Natural killer cell (primary cell): ENCODE results near the gene DNAJB14. TPM values are rescaled to one million over a fixed set of nuclear protein-coding genes. Genes with fewer than 3 reads are reported as not detected.
"Not testable (repeated sequence)": the region's sequence is repeated elsewhere in the genome, so short reads cannot be mapped to it uniquely, and the experiment has no call there.

Experiments used
- ATAC-seq, 3 donors: fragments of 150-1000 bp in 2 of 3; fragments of 200-7000 bp in 1 of 3; cut with Tn5 transposase; 1 replicate in 1 of 3; 2 replicates in 2 of 3; pipeline ENCODE4 v1.10.0; 2021; ENCODE audit warnings: mild to moderate bottlenecking in 2 of 3, moderate library complexity in 2 of 3
- DNase-seq, 2 donors: peaks; one replicate each; pipeline versions ENCODE4 v3.0.0 to v3.0.0-alpha.2; 2013 to 2021; ENCODE audit warnings: mixed read lengths in 1 of 2
- H3K27ac ChIP-seq: one replicate; pipeline ENCODE4 v1.5.1; 2013; ENCODE audit warnings: mild to moderate bottlenecking, low read length
- H3K27me3 ChIP-seq: one replicate; pipeline ENCODE4 v1.6.1; 2013; ENCODE audit warnings: low read length; ENCODE audit not compliant: control insufficient read depth, insufficient read depth
- H3K36me3 ChIP-seq: one replicate; pipeline ENCODE4 v1.6.1; 2013; ENCODE audit warnings: low read length; ENCODE audit not compliant: control insufficient read depth, insufficient read depth
- H3K4me1 ChIP-seq: one replicate; pipeline ENCODE4 v1.6.1; 2013; ENCODE audit warnings: low read length; ENCODE audit not compliant: control insufficient read depth, insufficient read depth
- H3K4me3 ChIP-seq: one replicate; pipeline ENCODE4 v1.5.1; 2013; ENCODE audit warnings: low read length
- H3K9me3 ChIP-seq: one replicate; pipeline ENCODE4 v1.6.1; 2013; ENCODE audit warnings: low read length; ENCODE audit not compliant: control insufficient read depth, insufficient read depth
- H3K27ac Mint-ChIP-seq, 2 donors: one replicate each; pipeline ENCODE4 v1.8.0; 2022; ENCODE audit warnings: mild to moderate bottlenecking in 2 of 2, mixed read lengths in 2 of 2, moderate library complexity in 1 of 2
- H3K27me3 Mint-ChIP-seq, 2 donors: one replicate each; pipeline ENCODE4 v1.8.0; 2022; ENCODE audit warnings: low read depth in 2 of 2, mixed read lengths in 2 of 2
- H3K36me3 Mint-ChIP-seq: one replicate; pipeline ENCODE4 v1.8.0; 2022; ENCODE audit warnings: mixed read lengths
- H3K4me1 Mint-ChIP-seq, 2 donors: one replicate each; pipeline ENCODE4 v1.8.0; 2022; ENCODE audit warnings: mixed read lengths in 2 of 2
- H3K4me3 Mint-ChIP-seq: one replicate; pipeline ENCODE4 v1.8.0; 2022; ENCODE audit warnings: mild to moderate bottlenecking, moderate library complexity, mixed read lengths
- H3K9me3 Mint-ChIP-seq, 2 donors: one replicate each; pipeline ENCODE4 v1.8.0; 2022; ENCODE audit warnings: mixed read lengths in 2 of 2
- CTCF ChIP-seq: fragments of 200-600 bp; IDR thresholded peaks from one replicate; pipeline ENCODE4 v1.8.0; 2022; ENCODE audit warnings: antibody characterized with exemption
- whole genome bisulfite sequencing: methylation state at CpG from one replicate; pipeline ENCODE4 v1.1.7; 2013; ENCODE audit warnings: missing lambda C conversion rate; ENCODE audit not compliant: insufficient coverage; 5-methylcytosine and 5-hydroxymethylcytosine counted together
- intact Hi-C: fragments of 100-400 bp; cut with micrococcal nuclease; formaldehyde crosslinking; loops from one replicate; pipeline ENCODE4 v1.14.2; 2022
- total RNA-seq, 4 donors: library from RNA; stranded (reverse); fragments of 120-200 nt in 1 of 4; gene quantifications; one replicate each; pipeline versions ENCODE4 v1.2.3 to v1.2.4, GENCODE V29; 2013 to 2022

DNAJB14 gene
- total RNA-seq, 3 donors from 2014 or later (not counting 1 experiment from before 2014, with no cell fraction given): 81.0 to 90.0 (median 86.1) TPM

GRCh38 chr4:99965674-99966350 is 19.4 kb upstream of the DNAJB14 start:
- no peak overlapping the region for H3K4me3 ChIP-seq
- peaks cover 5 to 11% of the 10 kb centered on the region in 2 donors for H3K4me1 Mint-ChIP-seq

GRCh38 chr4:99965173-99965572 is 18.8 kb upstream of the DNAJB14 start:
- Mint-ChIP-seq H3K27me3 (no peaks in the 10 kb centered on the region), H3K4me3 (peak overlapping the region; percentile 28), H3K36me3 (no peaks in the 10 kb centered on the region), H3K27ac (peak overlapping the region in 1 of 2 donors; percentile 25), H3K9me3 (no peaks in the 10 kb centered on the region), H3K4me1 (peaks cover 5 to 11% of the 10 kb centered on the region in 2 donors)
- H3K4me1 ChIP-seq: no peaks in the 10 kb centered on the region
- TF ChIP-seq CTCF: no peak
- intact Hi-C loops: no loop called here
- no peaks in the 10 kb centered on the region for H3K36me3 ChIP-seq
- no peaks in the 10 kb centered on the region for H3K9me3 ChIP-seq
- H3K27ac ChIP-seq: no peak overlapping the region
- no peak overlapping the region for H3K4me3 ChIP-seq
- no peaks in the 10 kb centered on the region for H3K27me3 ChIP-seq
- ATAC-seq (no peak), DNase-seq (no peak)

More at GRCh38 chr4:99965674-99966350, 19.4 kb upstream of the DNAJB14 start:
- ATAC-seq (peak in 2 of 3 donors; percentile 38 to 53), DNase-seq (peak in 1 of 2 donors; percentile 51)
- H3K9me3 ChIP-seq: no peaks in the 10 kb centered on the region
- Mint-ChIP-seq H3K27ac (no peak overlapping the region), H3K9me3 (no peaks in the 10 kb centered on the region), H3K27me3 (no peaks in the 10 kb centered on the region), H3K36me3 (no peaks in the 10 kb centered on the region), H3K4me3 (no peak overlapping the region)
- intact Hi-C loops: no loop called here
- no peaks in the 10 kb centered on the region for H3K4me1 ChIP-seq
- H3K36me3 ChIP-seq: no peaks in the 10 kb centered on the region
- WGBS: 57% methylated on average over 2 of the region's 5 CpGs
- H3K27ac ChIP-seq: no peak overlapping the region
- H3K27me3 ChIP-seq: no peaks in the 10 kb centered on the region
- TF ChIP-seq CTCF: no peak

GRCh38 chr4:99961711-99962110 is 15.3 kb upstream of the DNAJB14 start:
- Histone ChIP-seq H3K27ac (no peak overlapping the region), H3K27me3 (no peaks in the 10 kb centered on the region), H3K4me1 (no peaks in the 10 kb centered on the region), H3K9me3 (no peaks in the 10 kb centered on the region), H3K4me3 (no peak overlapping the region), H3K36me3 (no peaks in the 10 kb centered on the region)
- 100% methylated on average over 1 of the region's 1 CpG for whole genome bisulfite sequencing
- TF ChIP-seq CTCF: no peak
- no peaks in the 10 kb centered on the region for H3K36me3 Mint-ChIP-seq
- DNase-seq (no peak), ATAC-seq (no peak)
- H3K27me3 Mint-ChIP-seq: no peaks in the 10 kb centered on the region
- no peak overlapping the region for H3K27ac Mint-ChIP-seq
- intact Hi-C loops: no loop called here
- H3K4me3 Mint-ChIP-seq: no peak overlapping the region
- peaks cover 0 to 3% of the 10 kb centered on the region in 2 donors for H3K9me3 Mint-ChIP-seq
- H3K4me1 Mint-ChIP-seq: peaks cover 5 to 11% of the 10 kb centered on the region in 2 donors

- Mint-ChIP-seq H3K36me3 (no peaks in the 10 kb centered on the region), H3K9me3 (peaks cover 0 to 3% of the 10 kb centered on the region in 2 donors), H3K4me1 (peaks cover 5 to 7% of the 10 kb centered on the region in 2 donors), H3K27me3 (no peaks in the 10 kb centered on the region), H3K4me3 (no peak overlapping the region), H3K27ac (no peak overlapping the region)
- 97% methylated on average over 2 of the region's 2 CpGs for WGBS
- H3K27ac ChIP-seq: no peak overlapping the region
- no peaks in the 10 kb centered on the region for H3K27me3 ChIP-seq
- H3K4me3 ChIP-seq: no peak overlapping the region
- intact Hi-C loops: no loop called here
- no peaks in the 10 kb centered on the region for H3K36me3 ChIP-seq
- TF ChIP-seq CTCF: no peak
- ATAC-seq (no peak), DNase-seq (no peak)
- no peaks in the 10 kb centered on the region for H3K4me1 ChIP-seq
- no peaks in the 10 kb centered on the region for H3K9me3 ChIP-seq
These were observed 14.2 kb upstream of the DNAJB14 start for GRCh38 chr4:99960648-99961047.

GRCh38 chr4:99958207-99958606 is 11.8 kb upstream of the DNAJB14 start:
- H3K27me3 ChIP-seq, H3K4me1 ChIP-seq, H3K4me3 Mint-ChIP-seq, H3K4me1 Mint-ChIP-seq, H3K36me3 Mint-ChIP-seq, H3K27ac Mint-ChIP-seq, H3K36me3 ChIP-seq, DNase-seq, intact Hi-C loops, H3K4me3 ChIP-seq, H3K9me3 Mint-ChIP-seq, H3K27me3 Mint-ChIP-seq, H3K27ac ChIP-seq, H3K9me3 ChIP-seq, ATAC-seq: not testable (repeated sequence)
- WGBS: 100% methylated on average over 2 of the region's 3 CpGs
